Upper lobe of left lung (tissue), 6 donors: ENCODE results near the gene PPFIA4. TPM values are rescaled to one million over a fixed set of nuclear protein-coding genes. Genes with fewer than 3 reads are reported as not detected.
"Not testable (repeated sequence)": the region's sequence is repeated elsewhere in the genome, so short reads cannot be mapped to it uniquely, and the experiment has no call there.

Experiments used
- ATAC-seq, 2 donors: fragments of 200-7000 bp; cut with Tn5 transposase; one replicate each; pipeline ENCODE4 v1.9.1; 2022; ENCODE audit warnings: mild to moderate bottlenecking in 2 of 2, moderate library complexity in 2 of 2; ENCODE audit not compliant: low FRiP score in 2 of 2
- DNase-seq, 2 donors: peaks; one replicate each; pipeline ENCODE4 v3.0.0-alpha.2; 2019 to 2020
- H3K27ac ChIP-seq, 4 donors: fragments of 200-600 bp; sonication (generic); one replicate each; pipeline ENCODE4 v1.5.1; 2016 to 2019
- H3K27me3 ChIP-seq, 4 donors: fragments of 200-600 bp; sonication (generic); one replicate each; pipeline ENCODE4 v1.5.1; 2017 to 2019
- H3K36me3 ChIP-seq, 4 donors: fragments of 200-600 bp; sonication (generic); one replicate each; pipeline ENCODE4 v1.5.1; 2016 to 2019
- H3K4me1 ChIP-seq, 4 donors: fragments of 200-600 bp; sonication (generic); one replicate each; pipeline ENCODE4 v1.5.1; 2018 to 2019
- H3K4me3 ChIP-seq, 4 donors: fragments of 200-600 bp; sonication (generic); one replicate each; pipeline ENCODE4 v1.5.1; 2017 to 2019; ENCODE audit warnings: mild to moderate bottlenecking in 2 of 4, moderate library complexity in 1 of 4
- H3K9me3 ChIP-seq, 4 donors: fragments of 200-600 bp; sonication (generic); one replicate each; pipeline ENCODE4 v1.5.1; 2018 to 2019
- EP300 ChIP-seq, 4 donors: sonication (generic); formaldehyde crosslinking; IDR thresholded peaks; one replicate each; pipeline ENCODE4 v1.5.1; 2017; ENCODE audit warnings: antibody characterized with exemption in 4 of 4, control low read depth in 2 of 4
- POLR2A ChIP-seq, 4 donors: fragments of 450-650 bp; IDR thresholded peaks; one replicate each; pipeline ENCODE4 v1.5.1; 2016 to 2017; ENCODE audit warnings: antibody characterized with exemption in 4 of 4, mild to moderate bottlenecking in 2 of 4
- POLR2AphosphoS5 ChIP-seq, 2 donors: sonication (generic); formaldehyde crosslinking; IDR thresholded peaks; one replicate each; pipeline ENCODE4 v1.5.1; 2017; ENCODE audit warnings: antibody characterized with exemption in 2 of 2
- WGBS, 2 donors: methylation state at CpG; one replicate each; pipeline ENCODE4 v1.1.5; 2017 to 2018; 5-methylcytosine and 5-hydroxymethylcytosine counted together
- total RNA-seq, 6 donors: library from RNA; depleted of rRNA in 4 of 6; stranded (reverse); fragments of >200 nt in 4 of 6; gene quantifications; one replicate each; pipeline versions ENCODE4 v1.1.0 to v1.2.1, GENCODE V29; 2016 to 2021
- TF ChIP-seq, protein P1 (sequence below), 6 experiments: fragments of 450-650 bp in 4 of 6; fragments of 200-600 bp in 2 of 6; sonication (generic) in 2 of 6; IDR thresholded peaks; one replicate each; pipeline ENCODE4 v1.5.1; 2016 to 2019; ENCODE audit warnings: antibody characterized with exemption in 6 of 6
- donor health status: DM: no; HTN: no; CAD: no; lungs with moderate emphysema.
- donor health status: DM: no; HTN: yes; CAD: no; lungs with severe emphysema.

Gene PPFIA4
- total RNA-seq, 6 donors from 2014 or later, result 0.63 to 9.7 (median 1.6) TPM

DNA sequence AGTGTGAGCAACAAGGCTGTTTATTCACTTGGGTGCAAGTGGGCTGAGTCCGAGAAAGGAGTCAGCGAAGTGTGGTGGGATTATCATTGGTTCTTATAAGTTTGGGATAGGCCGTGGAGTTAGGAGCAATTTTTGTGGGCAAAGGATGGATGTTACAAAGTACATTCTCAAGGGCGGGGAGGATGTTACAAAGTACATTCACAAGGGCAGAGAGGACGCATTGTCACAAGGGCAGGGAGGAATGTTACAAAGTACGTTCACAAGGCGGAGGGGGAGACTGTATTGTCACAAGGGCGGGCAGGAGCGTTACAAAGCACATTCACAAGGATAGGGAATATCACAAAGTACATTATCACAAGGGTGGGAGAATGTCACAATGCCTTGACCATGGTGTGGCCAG lies 24.3 kb upstream of the PPFIA4 start:
- Histone ChIP-seq H3K36me3 (no peaks in the 10 kb centered on the region), H3K4me3 (no peak overlapping the region), H3K9me3 (no peaks in the 10 kb centered on the region), H3K27me3 (no peaks in the 10 kb centered on the region), H3K4me1 (peaks cover 4 to 18% (median 7%) of the 10 kb centered on the region in 4 donors), H3K27ac (no peak overlapping the region)
- no peak for ATAC-seq
- no peak for DNase-seq
- WGBS, 2 donors, result 82 to 85% methylated on average over 9 of the region's 9 CpGs
- no peak for TF ChIP-seq POLR2AphosphoS5 (IDR thresholded peaks at IDR 0.05)
- TF ChIP-seq, protein P1, sequence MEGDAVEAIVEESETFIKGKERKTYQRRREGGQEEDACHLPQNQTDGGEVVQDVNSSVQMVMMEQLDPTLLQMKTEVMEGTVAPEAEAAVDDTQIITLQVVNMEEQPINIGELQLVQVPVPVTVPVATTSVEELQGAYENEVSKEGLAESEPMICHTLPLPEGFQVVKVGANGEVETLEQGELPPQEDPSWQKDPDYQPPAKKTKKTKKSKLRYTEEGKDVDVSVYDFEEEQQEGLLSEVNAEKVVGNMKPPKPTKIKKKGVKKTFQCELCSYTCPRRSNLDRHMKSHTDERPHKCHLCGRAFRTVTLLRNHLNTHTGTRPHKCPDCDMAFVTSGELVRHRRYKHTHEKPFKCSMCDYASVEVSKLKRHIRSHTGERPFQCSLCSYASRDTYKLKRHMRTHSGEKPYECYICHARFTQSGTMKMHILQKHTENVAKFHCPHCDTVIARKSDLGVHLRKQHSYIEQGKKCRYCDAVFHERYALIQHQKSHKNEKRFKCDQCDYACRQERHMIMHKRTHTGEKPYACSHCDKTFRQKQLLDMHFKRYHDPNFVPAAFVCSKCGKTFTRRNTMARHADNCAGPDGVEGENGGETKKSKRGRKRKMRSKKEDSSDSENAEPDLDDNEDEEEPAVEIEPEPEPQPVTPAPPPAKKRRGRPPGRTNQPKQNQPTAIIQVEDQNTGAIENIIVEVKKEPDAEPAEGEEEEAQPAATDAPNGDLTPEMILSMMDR (IDR thresholded peaks at IDR 0.05), result no peak
- TF ChIP-seq EP300 (IDR thresholded peaks at IDR 0.05), result no peak
- TF ChIP-seq POLR2A (IDR thresholded peaks at IDR 0.05), result no peak

DNA sequence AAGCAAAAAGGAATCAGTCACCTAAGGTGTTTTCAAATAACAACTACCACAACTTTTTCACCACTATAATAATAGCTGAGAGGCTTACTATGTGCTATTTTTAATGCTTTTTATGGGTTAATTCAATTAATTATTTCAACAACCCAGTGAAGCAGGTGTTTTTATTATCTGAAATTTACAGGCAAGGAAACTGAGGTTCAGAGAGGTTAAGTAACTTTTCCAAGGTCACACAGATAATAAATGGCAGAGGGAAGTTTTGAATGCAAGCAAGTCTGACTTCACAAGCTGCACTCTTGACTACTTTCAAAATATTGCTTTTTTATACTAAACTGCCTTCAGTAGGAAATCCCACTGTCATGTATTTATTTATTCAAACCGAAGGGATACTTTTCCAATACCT lies 23.3 kb upstream of the PPFIA4 start:
- H3K4me1 ChIP-seq, result peaks cover 5 to 20% (median 7%) of the 10 kb centered on the region in 4 donors
- no peak overlapping the region for H3K27ac ChIP-seq
- H3K36me3 ChIP-seq, result no peaks in the 10 kb centered on the region
- no peaks in the 10 kb centered on the region for H3K9me3 ChIP-seq
- no peak for ATAC-seq
- 83 to 88% methylated on average over 1 of the region's 1 CpG for WGBS, 2 donors
- H3K4me3 ChIP-seq, result no peak overlapping the region
- H3K27me3 ChIP-seq, result no peaks in the 10 kb centered on the region
- no peak for DNase-seq
- no peak for TF ChIP-seq POLR2A (IDR thresholded peaks at IDR 0.05)
- TF ChIP-seq POLR2AphosphoS5 (IDR thresholded peaks at IDR 0.05), result no peak
- TF ChIP-seq, protein P1 (IDR thresholded peaks at IDR 0.05), result no peak
- no peak for TF ChIP-seq EP300 (IDR thresholded peaks at IDR 0.05)

DNA sequence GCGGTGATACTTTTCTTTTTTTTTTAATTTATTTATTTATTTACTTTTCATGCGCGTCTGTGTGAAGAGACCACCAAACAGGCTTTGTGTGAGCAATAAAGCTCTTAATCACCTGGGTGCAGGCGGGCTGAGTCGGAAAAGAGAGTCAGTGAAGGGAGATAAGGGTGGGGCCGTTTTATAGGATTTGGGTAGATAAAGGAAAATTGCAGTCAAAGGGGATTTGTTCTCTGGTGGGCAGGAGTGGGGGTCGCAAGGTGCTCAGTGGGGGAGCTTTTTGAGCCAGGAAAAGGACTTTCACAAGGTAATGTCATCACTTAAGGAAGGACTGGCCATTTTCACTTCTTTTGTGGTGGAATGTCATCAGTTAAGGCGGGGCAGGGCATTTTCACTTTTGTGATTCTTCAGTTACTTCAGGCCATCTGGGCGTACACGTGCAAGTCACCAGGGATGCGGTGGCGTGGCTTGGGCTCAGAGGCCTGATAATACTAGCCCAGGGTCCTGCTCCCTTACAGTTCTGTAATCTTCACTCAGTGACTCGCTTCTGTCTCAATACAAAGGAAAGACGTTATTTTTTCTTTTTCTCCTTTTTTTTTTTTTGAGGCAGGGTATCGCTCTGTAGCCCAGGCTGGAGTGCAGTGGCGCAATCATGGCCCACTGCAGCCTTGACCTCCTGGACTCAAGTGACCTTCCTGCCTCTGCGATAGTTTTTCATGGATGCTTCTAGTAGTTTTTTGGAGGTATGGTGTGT lies 20.7 kb upstream of the PPFIA4 start:
- not testable (repeated sequence) for H3K27me3 ChIP-seq, DNase-seq, H3K4me3 ChIP-seq, H3K9me3 ChIP-seq, ATAC-seq
- Histone ChIP-seq H3K27ac (peak overlapping the region in 1 of 4 donors; percentile 97), H3K4me1 (peaks cover 14 to 32% (median 17%) of the 10 kb centered on the region in 4 donors), H3K36me3 (peaks cover 5 to 21% (median 10%) of the 10 kb centered on the region in 4 donors)
- WGBS, 2 donors, result 70 to 78% methylated on average over 17 of the region's 17 CpGs

DNA sequence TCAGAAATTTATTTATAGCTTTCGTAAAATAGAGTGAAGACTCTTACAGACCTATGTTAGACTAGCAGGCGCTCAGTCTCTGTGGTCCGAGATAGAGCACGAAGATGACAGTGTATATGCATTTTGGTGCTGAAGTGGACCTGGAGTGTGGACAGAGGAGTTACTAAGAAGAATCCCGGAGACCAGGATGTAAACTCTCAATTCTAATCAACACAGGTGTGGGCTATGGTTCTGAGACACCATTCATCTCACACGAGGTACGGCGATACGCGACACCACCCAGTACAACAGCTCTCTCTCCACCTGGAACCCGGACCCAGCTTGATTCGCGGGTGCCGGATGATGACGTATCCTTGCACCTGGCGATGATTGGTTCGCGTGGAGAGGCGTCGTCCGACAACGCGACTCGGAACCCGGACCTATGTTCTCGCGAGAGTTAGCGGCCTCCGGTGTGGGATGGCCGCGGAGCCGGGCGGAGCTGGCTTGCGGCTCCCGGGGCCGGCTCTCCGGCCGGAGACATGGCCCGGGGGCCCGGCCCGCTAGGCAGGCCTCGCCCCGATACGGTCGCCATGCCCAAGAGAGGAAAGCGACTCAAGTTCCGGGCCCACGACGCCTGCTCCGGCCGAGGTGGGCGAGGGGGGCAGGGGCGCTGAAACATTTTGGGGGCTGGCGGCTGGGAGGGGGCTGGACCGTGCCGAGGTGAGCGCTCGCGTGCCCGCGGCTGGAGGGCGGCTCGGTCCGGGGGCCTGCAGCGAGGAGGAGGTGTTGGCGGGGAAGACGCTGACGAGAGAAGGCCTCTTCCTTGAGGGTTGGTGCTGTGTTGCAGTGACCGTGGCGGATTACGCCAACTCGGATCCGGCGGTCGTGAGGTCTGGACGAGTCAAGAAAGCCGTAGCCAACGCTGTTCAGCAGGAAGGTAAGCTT lies 19.1 kb upstream of the PPFIA4 start, which contains the start of gene TMEM183A:
Gene TMEM183A (plus strand): TSS at position 427 of the 924 bp plus-strand sequence. CDS start 92 bp downstream, at position 519.
- peak within 1 kb of the TSS; percentile 83 to 85 (median 84) for H3K4me3 ChIP-seq
- no peaks in the 10 kb centered on the region for H3K9me3 ChIP-seq
- DNase-seq (peak; percentile 93 to 95), ATAC-seq (peak; percentile 99)
- TF ChIP-seq POLR2A (IDR thresholded peaks at IDR 0.05) (peak; percentile 50 to 95 (median 77)), POLR2AphosphoS5 (IDR thresholded peaks at IDR 0.05) (peak; percentile 95 to 98), EP300 (IDR thresholded peaks at IDR 0.05) (peak in 1 of 4 donors; percentile 56)
- TF ChIP-seq, protein P1 (IDR thresholded peaks at IDR 0.05), result peak in 1 of 6 experiments; percentile 30
- 0 to 1% methylated on average over 26 to 52 of the region's 78 CpGs for WGBS, 2 donors
- no peaks in the 10 kb centered on the region for H3K27me3 ChIP-seq
- peaks cover 14 to 32% (median 17%) of the 10 kb centered on the region in 4 donors for H3K4me1 ChIP-seq
- H3K27ac ChIP-seq, result peak within 1 kb of the TSS; percentile 87 to 97 (median 92)
- peaks cover 9 to 37% (median 19%) of the 10 kb centered on the region in 4 donors for H3K36me3 ChIP-seq

DNA sequence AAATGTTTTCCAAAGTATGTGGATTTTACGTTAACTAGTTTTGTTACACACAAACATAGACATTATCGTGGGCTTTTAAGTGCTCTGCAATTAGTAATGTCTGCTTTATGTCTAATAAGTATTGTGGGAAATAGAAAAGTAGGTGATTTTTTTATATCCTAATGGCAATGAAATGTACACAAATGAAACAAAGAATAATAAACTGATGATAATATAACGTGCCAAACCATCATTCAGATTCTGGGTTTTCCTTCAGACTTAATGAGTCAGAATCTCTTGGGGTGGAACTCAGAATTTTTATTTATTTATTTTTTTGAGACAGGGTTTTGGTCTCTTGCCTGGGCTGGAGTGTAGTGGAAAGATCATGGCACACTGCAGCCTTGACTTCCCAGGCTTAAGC lies 17.1 kb upstream of the PPFIA4 start:
- WGBS, 2 donors, result 89 to 96% methylated on average over 3 of the region's 3 CpGs

More for the DNA sequence above, 17.1 kb upstream of the PPFIA4 start:
- DNase-seq, result no peak
- no peak overlapping the region for H3K4me3 ChIP-seq
- peaks cover 9 to 57% (median 30%) of the 10 kb centered on the region in 4 donors for H3K36me3 ChIP-seq
- ATAC-seq, result no peak
- no peaks in the 10 kb centered on the region for H3K9me3 ChIP-seq
- H3K4me1 ChIP-seq, result peaks cover 14 to 32% (median 17%) of the 10 kb centered on the region in 4 donors
- no peaks in the 10 kb centered on the region for H3K27me3 ChIP-seq
- TF ChIP-seq, protein P1 (IDR thresholded peaks at IDR 0.05), result no peak
- no peak for TF ChIP-seq EP300 (IDR thresholded peaks at IDR 0.05)
- no peak for TF ChIP-seq POLR2AphosphoS5 (IDR thresholded peaks at IDR 0.05)
- no peak for TF ChIP-seq POLR2A (IDR thresholded peaks at IDR 0.05)
- H3K27ac ChIP-seq, result no peak overlapping the region
